Muscle layer of duodenum (tissue), 2 donors: ENCODE measurements around the gene ZBTB22.
"Not testable (repeated sequence)": the region's sequence is repeated elsewhere in the genome, so short reads cannot be mapped to it uniquely, and the experiment has no call there.

ENCODE experiments used
- H3K27ac ChIP-seq: one replicate; pipeline ENCODE4 v1.7.0; 2013; ENCODE audit warnings: mild to moderate bottlenecking, low read length
- H3K27me3 ChIP-seq: one replicate; pipeline ENCODE4 v1.7.0; 2013; ENCODE audit warnings: low read depth, mild to moderate bottlenecking, control low read depth, low read length
- H3K36me3 ChIP-seq, 2 donors: one replicate each; pipeline ENCODE4 v1.7.0; 2013; ENCODE audit warnings: low read length in 2 of 2, control low read depth in 1 of 2, mild to moderate bottlenecking in 1 of 2; ENCODE audit not compliant: insufficient read depth in 2 of 2, control insufficient read depth in 1 of 2
- H3K4me1 ChIP-seq, 2 donors: one replicate each; pipeline ENCODE4 v1.7.0; 2013; ENCODE audit warnings: low read length in 2 of 2, mild to moderate bottlenecking in 2 of 2, control low read depth in 1 of 2, moderate library complexity in 1 of 2; ENCODE audit not compliant: insufficient read depth in 2 of 2, control insufficient read depth in 1 of 2
- H3K4me3 ChIP-seq, 2 donors: one replicate each; pipeline ENCODE4 v1.7.0; 2013; ENCODE audit warnings: low read length in 2 of 2, low read depth in 1 of 2, mild to moderate bottlenecking in 1 of 2
- H3K9me3 ChIP-seq, 2 donors: one replicate each; pipeline ENCODE4 v1.7.0; 2013; ENCODE audit warnings: low read length in 2 of 2, control low read depth in 1 of 2, mild to moderate bottlenecking in 1 of 2; ENCODE audit not compliant: control insufficient read depth in 1 of 2
- donor health status: healthy.

Gene ZBTB22, protein sequence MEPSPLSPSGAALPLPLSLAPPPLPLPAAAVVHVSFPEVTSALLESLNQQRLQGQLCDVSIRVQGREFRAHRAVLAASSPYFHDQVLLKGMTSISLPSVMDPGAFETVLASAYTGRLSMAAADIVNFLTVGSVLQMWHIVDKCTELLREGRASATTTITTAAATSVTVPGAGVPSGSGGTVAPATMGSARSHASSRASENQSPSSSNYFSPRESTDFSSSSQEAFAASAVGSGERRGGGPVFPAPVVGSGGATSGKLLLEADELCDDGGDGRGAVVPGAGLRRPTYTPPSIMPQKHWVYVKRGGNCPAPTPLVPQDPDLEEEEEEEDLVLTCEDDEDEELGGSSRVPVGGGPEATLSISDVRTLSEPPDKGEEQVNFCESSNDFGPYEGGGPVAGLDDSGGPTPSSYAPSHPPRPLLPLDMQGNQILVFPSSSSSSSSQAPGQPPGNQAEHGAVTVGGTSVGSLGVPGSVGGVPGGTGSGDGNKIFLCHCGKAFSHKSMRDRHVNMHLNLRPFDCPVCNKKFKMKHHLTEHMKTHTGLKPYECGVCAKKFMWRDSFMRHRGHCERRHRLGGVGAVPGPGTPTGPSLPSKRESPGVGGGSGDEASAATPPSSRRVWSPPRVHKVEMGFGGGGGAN

DNA sequence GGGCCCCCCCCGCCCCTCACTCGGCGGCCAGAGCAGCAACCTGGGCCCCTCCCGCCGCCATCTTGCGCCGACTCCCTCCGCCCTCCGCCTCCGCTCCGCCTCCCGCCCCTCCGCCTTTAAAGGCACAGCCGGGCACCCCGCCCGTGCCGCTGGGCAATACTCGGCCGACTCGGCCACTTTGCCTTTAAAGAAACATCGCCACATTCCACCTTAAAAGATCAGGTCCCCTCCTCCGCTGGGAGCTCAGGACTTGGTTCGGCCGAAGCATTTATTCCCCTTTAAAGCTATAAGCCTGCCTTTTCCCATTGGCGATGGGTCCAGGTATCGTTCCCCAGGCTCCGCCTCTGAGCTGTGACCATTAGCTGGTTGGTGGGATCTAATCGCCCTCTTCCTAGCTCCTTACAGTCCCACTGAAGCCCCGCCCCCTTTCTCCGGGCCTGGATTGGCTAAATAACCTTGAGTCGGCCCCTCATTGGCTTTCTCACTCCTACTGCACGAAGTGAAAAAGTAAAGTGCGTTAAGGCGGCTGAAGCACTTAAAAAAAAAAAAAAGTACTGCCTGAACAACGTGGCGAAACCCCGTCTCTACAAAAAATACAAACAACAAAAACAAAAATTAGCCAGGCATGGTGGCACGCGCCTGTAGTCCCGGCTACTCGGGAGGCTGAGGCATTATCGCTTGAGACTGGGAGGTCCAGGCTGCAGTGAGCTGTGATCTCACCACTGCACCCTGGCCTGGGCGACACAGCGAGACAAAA, at the start of gene ZBTB22:
Gene ZBTB22, minus strand, starts transcription at position 76 of the 757 bp plus-strand sequence. CDS start 828 bp downstream, outside the sequence.
- Histone ChIP-seq H3K27ac (peak within 1 kb of the TSS; percentile 86), H3K4me1 (peaks cover 23 to 60% of the 10 kb centered on the region in 2 donors), H3K9me3 (no peaks in the 10 kb centered on the region), H3K36me3 (peaks cover 18 to 30% of the 10 kb centered on the region in 2 donors), H3K4me3 (peak within 1 kb of the TSS; percentile 61 to 85), H3K27me3 (no peaks in the 10 kb centered on the region)

- no peaks in the 10 kb centered on the region for H3K9me3 ChIP-seq
- no peaks in the 10 kb centered on the region for H3K4me1 ChIP-seq
- H3K27ac ChIP-seq = no peak overlapping the region
- H3K36me3 ChIP-seq = no peaks in the 10 kb centered on the region
- no peaks in the 10 kb centered on the region for H3K27me3 ChIP-seq
- H3K4me3 ChIP-seq = no peak overlapping the region
These were observed 49.6 kb upstream of the ZBTB22 start for GRCh38 chr6:33367009-33367714.

GRCh38 chr6:33365206-33365971, 47.8 kb upstream of the ZBTB22 start:
- not testable (repeated sequence) for H3K4me1 ChIP-seq, H3K9me3 ChIP-seq, H3K27me3 ChIP-seq, H3K36me3 ChIP-seq, H3K4me3 ChIP-seq, H3K27ac ChIP-seq

GRCh38 chr6:33364475-33365205, 47.1 kb upstream of the ZBTB22 start:
- not testable (repeated sequence) for H3K4me1 ChIP-seq, H3K27ac ChIP-seq, H3K4me3 ChIP-seq, H3K36me3 ChIP-seq, H3K9me3 ChIP-seq, H3K27me3 ChIP-seq

DNA sequence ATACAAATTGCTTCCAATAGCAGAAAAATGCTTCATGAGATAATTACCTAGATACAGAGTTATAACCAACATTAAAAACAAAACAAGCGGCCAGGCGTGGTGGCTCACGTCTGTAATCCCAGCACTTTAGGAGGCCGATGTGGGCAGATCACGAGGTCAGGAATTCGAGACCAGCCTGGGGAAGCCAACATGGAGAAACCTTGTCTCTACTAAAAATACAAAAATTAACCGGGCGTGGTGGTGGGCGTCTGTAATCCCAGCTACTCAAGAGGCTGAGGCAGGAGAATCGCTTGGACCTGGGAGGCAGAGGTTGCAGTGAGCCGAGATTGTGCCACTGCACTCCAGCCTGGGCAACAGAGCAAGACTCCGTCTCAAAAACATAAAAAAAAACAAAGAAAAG, 45.9 kb upstream of the ZBTB22 start:
- not testable (repeated sequence) for H3K4me3 ChIP-seq, H3K9me3 ChIP-seq, H3K4me1 ChIP-seq

DNA sequence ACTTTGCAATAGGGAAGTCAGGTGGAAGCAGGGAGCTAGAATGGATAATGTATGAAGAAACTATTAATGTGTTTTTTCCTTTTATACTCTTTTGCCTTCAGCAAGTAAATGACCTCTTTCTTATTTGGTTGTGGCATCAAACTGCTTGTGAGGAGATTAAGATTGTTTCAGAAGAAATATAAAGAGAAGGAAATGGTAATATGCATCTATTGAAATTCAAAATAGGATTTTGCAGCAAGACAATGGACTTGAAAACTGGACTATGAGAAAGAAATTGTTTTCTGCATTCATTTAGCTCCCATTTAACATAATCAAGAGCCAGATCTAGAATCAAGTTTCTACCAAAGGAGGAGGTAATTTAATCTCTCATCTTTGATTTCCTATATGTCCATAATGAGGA, 41.8 kb upstream of the ZBTB22 start:
- no peaks in the 10 kb centered on the region for H3K36me3 ChIP-seq
- H3K27me3 ChIP-seq = no peaks in the 10 kb centered on the region
- H3K9me3 ChIP-seq = no peaks in the 10 kb centered on the region
- H3K4me1 ChIP-seq = no peaks in the 10 kb centered on the region
- H3K27ac ChIP-seq = no peak overlapping the region
- H3K4me3 ChIP-seq = no peak overlapping the region

More for the DNA sequence above, 45.9 kb upstream of the ZBTB22 start:
- H3K36me3 ChIP-seq, H3K27ac ChIP-seq, H3K27me3 ChIP-seq: not testable (repeated sequence)

- not testable (repeated sequence) for H3K36me3 ChIP-seq, H3K27ac ChIP-seq, H3K27me3 ChIP-seq, H3K4me3 ChIP-seq, H3K4me1 ChIP-seq, H3K9me3 ChIP-seq
These were observed 39.8 kb upstream of the ZBTB22 start for GRCh38 chr6:33357160-33357871.

DNA sequence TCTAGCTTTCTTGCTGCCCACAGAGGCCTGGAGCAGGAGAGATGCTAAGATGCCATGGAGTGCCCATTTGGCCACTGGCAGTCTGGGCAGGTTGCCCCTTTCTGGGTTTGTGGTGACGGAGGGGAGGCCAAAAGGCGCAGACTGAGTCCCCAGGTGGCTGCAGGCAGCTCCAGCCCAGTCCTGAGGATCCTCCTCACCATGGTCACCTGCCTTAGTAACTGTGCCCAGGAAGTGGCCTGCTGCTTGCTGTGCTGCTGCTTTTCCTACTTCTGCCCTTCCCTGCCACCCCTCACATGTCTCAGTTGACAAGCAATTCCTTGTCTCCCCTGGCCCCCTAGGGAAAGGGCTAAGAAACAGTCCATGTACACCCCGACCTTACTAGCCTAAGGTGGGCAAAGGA, 38.8 kb upstream of the ZBTB22 start:
- no peak overlapping the region for H3K4me3 ChIP-seq
- no peaks in the 10 kb centered on the region for H3K36me3 ChIP-seq
- no peak overlapping the region for H3K27ac ChIP-seq
- H3K27me3 ChIP-seq = no peaks in the 10 kb centered on the region
- no peaks in the 10 kb centered on the region for H3K4me1 ChIP-seq
- H3K9me3 ChIP-seq = no peaks in the 10 kb centered on the region

DNA sequence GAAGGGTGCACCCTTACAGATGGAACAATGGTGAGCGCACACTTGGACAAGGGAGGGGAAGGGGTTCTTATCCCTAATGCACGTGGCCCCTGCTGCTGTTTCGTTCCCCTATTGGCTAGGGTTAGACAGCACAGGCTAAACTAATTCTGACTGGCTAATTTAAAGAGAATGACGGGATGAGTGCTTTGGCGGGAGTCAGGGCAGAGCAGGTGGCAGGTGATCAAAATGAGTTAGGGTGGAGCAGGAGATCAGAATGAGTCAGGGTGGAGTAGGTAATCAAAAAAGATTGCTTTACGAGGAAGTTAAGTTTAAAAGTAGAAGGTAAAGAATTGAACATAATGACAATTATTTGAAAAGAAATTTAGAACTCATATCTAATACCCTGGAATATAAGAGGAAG, 38.3 kb upstream of the ZBTB22 start:
- H3K36me3 ChIP-seq, H3K4me3 ChIP-seq, H3K9me3 ChIP-seq, H3K27ac ChIP-seq, H3K4me1 ChIP-seq, H3K27me3 ChIP-seq: not testable (repeated sequence)

GRCh38 chr6:33347816-33348215, 30.3 kb upstream of the ZBTB22 start:
- H3K4me3 ChIP-seq = no peak overlapping the region
- H3K4me1 ChIP-seq = peaks cover 0 to 4% of the 10 kb centered on the region in 2 donors
- no peak overlapping the region for H3K27ac ChIP-seq
- no peaks in the 10 kb centered on the region for H3K36me3 ChIP-seq
- no peaks in the 10 kb centered on the region for H3K27me3 ChIP-seq
- no peaks in the 10 kb centered on the region for H3K9me3 ChIP-seq
